Subcutaneous abdominal adipose tissue (tissue), 5 donors: ENCODE data around the gene C13orf46.
"Not testable (repeated sequence)": the region's sequence is repeated elsewhere in the genome, so short reads cannot be mapped to it uniquely, and the experiment has no call there.

Experiments
- H3K27ac ChIP-seq: one replicate; pipeline ENCODE4 v1.7.0; 2013; ENCODE audit warnings: low read depth, mild to moderate bottlenecking, inconsistent platforms, low read length, moderate library complexity
- H3K27me3 ChIP-seq, 5 donors: one replicate each; pipeline ENCODE4 v1.7.0; 2013; ENCODE audit warnings: low read length in 5 of 5, inconsistent platforms in 1 of 5; ENCODE audit not compliant: control insufficient read depth in 5 of 5, insufficient read depth in 4 of 5
- H3K36me3 ChIP-seq, 5 donors: one replicate each; pipeline ENCODE4 v1.7.0; 2013; ENCODE audit warnings: low read length in 5 of 5; ENCODE audit not compliant: control insufficient read depth in 5 of 5, insufficient read depth in 5 of 5
- H3K4me1 ChIP-seq, 5 donors: one replicate each; pipeline ENCODE4 v1.7.0; 2013; ENCODE audit warnings: low read length in 5 of 5, mild to moderate bottlenecking in 3 of 5, moderate library complexity in 1 of 5; ENCODE audit not compliant: control insufficient read depth in 5 of 5, insufficient read depth in 5 of 5
- H3K4me3 ChIP-seq, 5 donors: one replicate each; pipeline ENCODE4 v1.7.0; 2013; ENCODE audit warnings: low read length in 5 of 5, low read depth in 1 of 5
- H3K9ac ChIP-seq, 5 donors: one replicate each; pipeline ENCODE4 v1.7.0; 2013; ENCODE audit warnings: low read length in 5 of 5, mild to moderate bottlenecking in 4 of 5, moderate library complexity in 3 of 5
- H3K9me3 ChIP-seq, 5 donors: one replicate each; pipeline ENCODE4 v1.7.0; 2013; ENCODE audit warnings: low read length in 5 of 5; ENCODE audit not compliant: control insufficient read depth in 5 of 5
- donor health status: healthy.
- donor health status: healthy.
- donor health status: healthy.
- donor health status: healthy.
- donor health status: healthy.

Gene C13orf46

DNA sequence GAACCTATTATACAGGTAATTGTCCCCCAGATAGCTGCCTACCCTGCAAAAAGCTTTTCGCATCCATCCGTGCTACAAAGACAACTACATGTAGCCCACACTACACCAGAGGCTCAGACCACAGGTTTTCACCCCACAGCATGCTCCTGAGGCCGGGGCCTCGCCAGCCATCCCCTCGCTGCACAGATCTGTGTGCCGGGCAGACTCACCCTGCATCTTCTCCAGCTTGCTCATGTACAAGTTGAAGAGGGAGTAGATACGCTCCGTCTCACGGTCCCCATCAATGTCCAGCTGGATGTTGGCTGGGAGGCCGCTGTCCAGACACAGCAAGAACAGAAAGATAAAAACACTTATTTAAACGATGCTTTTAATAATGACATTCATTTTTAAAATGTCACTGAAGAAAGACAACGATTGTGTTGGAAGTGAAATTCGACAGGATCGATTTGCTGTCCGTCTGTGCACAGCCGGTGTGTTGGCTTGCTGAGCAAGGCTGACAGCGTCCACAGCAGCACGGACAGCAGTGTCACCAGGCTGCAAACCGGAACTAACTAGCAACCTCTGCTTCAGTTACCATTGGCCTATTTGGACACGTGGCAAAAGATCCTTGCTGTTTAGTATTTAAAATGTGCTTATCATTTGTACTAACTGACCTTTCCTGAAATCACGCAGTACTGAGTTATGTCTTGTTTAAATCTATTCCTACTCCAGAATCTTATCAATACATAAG lies 18.6 kb upstream of the C13orf46 start:
- Histone ChIP-seq H3K9ac (no peak overlapping the region), H3K27me3 (no peaks in the 10 kb centered on the region), H3K36me3 (peaks cover 0 to 61% (median 39%) of the 10 kb centered on the region in 5 donors), H3K4me1 (peaks cover 6 to 55% (median 39%) of the 10 kb centered on the region in 5 donors), H3K9me3 (no peaks in the 10 kb centered on the region), H3K27ac (peak overlapping the region; percentile 66), H3K4me3 (peak overlapping the region in 2 of 5 donors; percentile 0 to 19)

DNA sequence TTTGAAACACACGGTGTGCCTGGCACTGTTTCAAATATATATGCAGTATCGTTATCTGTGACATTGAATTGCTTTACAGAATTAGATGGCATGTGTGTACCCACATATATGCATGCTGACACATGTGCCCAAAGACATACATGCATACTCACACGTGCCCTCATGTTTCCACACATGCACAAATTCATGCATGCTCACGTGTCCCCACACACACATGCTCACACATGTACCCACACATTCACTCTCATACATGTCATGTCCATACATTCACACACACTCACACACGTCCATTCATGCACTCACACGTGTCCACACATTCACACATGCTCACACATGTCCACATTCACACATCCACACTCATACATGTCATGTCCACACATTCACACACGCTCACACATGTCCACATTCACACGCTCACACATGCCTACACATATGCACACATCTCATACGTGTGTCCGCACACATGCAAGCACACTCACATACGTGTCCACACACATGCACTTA lies 17.9 kb upstream of the C13orf46 start:
- H3K27me3 ChIP-seq: no peaks in the 10 kb centered on the region
- H3K27ac ChIP-seq: peak overlapping the region; percentile 66
- peak overlapping the region in 3 of 5 donors; percentile 0 to 19 (median 15) for H3K4me3 ChIP-seq
- H3K36me3 ChIP-seq: peaks cover 0 to 54% (median 38%) of the 10 kb centered on the region in 5 donors
- H3K9me3 ChIP-seq: no peaks in the 10 kb centered on the region
- peaks cover 6 to 48% (median 39%) of the 10 kb centered on the region in 5 donors for H3K4me1 ChIP-seq
- no peak overlapping the region for H3K9ac ChIP-seq

DNA sequence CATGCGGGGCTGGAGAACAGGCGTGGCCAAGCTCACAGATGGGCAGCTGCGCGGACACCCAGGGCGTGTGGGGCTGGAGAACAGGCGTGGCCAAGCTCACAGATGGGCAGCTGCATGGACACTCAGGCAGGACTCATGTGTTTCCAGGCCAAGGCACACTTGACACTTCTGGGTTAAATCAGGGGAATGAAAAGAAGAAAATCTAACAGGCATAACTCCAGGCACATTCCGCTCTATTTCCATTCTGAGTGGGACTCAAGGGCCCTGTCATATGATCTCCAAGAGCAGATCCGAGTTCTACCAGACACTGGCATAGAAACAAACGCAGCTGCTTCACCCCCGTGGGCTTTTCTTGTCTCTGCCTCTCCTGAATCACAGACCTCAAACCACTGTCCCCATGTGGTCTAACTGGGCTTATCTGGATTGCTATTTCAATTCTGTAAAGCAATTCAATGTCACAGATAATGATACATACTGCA lies 17.4 kb upstream of the C13orf46 start:
- Histone ChIP-seq H3K27me3 (no peaks in the 10 kb centered on the region), H3K36me3 (peaks cover 0 to 49% (median 33%) of the 10 kb centered on the region in 5 donors), H3K9ac (no peak overlapping the region), H3K4me3 (no peak overlapping the region), H3K9me3 (no peaks in the 10 kb centered on the region), H3K27ac (peak overlapping the region; percentile 66), H3K4me1 (peaks cover 6 to 44% (median 38%) of the 10 kb centered on the region in 5 donors)

DNA sequence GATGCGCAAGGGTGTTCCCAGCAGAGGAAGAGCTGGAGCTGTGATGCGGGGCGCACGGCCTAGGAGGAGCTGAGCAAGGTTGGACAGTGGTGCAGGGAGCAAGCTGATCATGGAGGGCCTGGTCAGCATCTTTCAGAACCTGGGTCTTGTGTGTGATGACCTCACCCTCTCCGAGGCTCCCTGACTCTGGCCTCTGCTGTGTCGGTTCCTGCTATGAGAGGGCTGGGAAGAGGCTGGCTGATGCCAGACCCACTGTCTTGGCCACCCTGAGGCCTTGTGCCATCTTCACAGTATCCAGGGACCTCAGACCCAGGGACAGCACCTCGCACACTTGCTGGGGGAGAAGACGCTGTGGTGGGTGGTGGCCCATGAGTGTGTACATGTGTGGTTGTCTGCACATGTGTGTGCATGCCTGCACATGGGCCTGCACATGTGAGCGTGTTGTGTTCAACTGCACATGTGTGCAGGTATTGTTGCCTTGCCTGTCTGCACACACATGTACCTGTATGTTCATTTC lies 16.5 kb upstream of the C13orf46 start:
- Histone ChIP-seq H3K27ac (no peak overlapping the region), H3K9ac (no peak overlapping the region), H3K4me3 (no peak overlapping the region), H3K27me3 (no peaks in the 10 kb centered on the region), H3K36me3 (peaks cover 0 to 46% (median 30%) of the 10 kb centered on the region in 5 donors), H3K9me3 (no peaks in the 10 kb centered on the region), H3K4me1 (peaks cover 6 to 41% (median 35%) of the 10 kb centered on the region in 5 donors)

DNA sequence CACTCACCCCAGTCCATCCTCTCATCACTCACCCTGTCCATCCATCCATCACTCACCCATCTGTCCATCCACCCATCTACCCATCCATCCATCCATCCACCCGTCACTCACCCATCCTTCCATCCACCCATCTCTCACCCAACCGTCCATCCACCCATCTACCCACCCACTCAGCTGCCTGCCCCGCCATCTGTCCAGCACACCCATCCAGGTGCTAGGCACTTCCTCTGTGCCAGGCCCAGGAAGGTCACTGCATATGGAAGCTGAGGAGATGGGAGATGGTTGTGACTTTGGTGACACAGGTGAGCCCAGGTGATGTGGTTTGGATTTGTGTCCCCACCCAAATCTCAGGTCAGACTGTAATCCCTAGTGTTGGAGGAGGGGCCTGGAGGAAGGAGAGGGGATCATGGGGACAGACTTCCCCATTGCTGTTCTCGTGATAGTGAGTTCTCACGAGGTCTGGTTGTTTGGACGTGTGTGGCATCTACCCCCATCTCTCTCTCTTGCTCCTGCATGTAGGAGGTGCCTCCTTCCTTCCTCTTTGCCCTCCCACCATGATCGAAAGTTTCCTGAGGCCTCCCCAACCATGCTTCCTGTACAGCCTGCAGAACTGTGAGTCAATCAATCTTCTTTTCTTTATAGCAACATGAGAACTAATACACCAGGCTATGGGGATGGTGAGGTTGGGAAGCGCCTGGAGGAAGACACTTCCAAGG lies 15.9 kb upstream of the C13orf46 start:
- Histone ChIP-seq H3K36me3 (peaks cover 0 to 39% (median 26%) of the 10 kb centered on the region in 5 donors), H3K4me1 (peaks cover 6 to 35% (median 30%) of the 10 kb centered on the region in 5 donors), H3K9ac (no peak overlapping the region), H3K4me3 (no peak overlapping the region), H3K9me3 (no peaks in the 10 kb centered on the region), H3K27me3 (no peaks in the 10 kb centered on the region), H3K27ac (no peak overlapping the region)

DNA sequence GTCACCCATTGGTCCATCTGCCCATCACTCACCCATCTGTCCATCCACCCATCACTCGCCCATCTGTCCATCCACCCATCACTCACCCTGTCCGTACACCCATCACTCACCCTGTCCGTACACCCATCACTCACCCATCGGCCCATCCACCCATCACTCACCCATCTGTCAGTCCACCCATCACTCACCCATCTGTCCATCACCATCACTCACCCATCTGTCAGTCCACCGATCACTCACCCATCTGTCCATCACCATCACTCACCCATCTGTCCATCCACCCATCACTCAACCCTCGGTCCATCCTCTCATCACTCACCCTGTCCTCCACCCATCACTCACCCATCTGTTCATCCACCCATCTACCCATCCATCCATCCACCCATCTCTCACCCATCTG lies 15.0 kb upstream of the C13orf46 start:
- peaks cover 0 to 37% (median 26%) of the 10 kb centered on the region in 5 donors for H3K36me3 ChIP-seq
- not testable (repeated sequence) for H3K9ac ChIP-seq, H3K27me3 ChIP-seq, H3K27ac ChIP-seq, H3K9me3 ChIP-seq, H3K4me3 ChIP-seq
- peaks cover 6 to 32% (median 29%) of the 10 kb centered on the region in 5 donors for H3K4me1 ChIP-seq

DNA sequence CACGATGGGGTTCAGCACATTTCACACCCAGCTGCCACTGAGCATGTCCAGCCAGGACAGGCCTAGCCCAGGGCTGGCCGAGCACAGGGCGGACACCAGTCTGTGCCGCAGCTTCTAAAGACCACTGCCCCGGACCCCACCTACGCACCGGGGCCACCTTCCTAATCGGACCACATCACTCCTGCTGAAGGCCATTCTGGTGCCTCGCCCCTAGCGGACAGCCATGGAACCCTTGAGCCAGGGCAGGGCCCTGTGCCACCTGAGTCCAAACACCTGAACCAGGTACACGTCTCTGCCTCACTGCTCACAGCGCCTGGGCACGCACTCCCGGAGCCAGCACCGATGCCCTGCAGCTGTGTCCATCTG lies 8.4 kb upstream of the C13orf46 start:
- H3K36me3 ChIP-seq: peaks cover 0 to 54% (median 51%) of the 10 kb centered on the region in 5 donors
- peaks cover 0 to 8% (median 0%) of the 10 kb centered on the region in 5 donors for H3K9me3 ChIP-seq
- no peak overlapping the region for H3K27ac ChIP-seq
- no peak overlapping the region for H3K4me3 ChIP-seq
- H3K4me1 ChIP-seq: peaks cover 0 to 19% (median 2%) of the 10 kb centered on the region in 5 donors
- H3K27me3 ChIP-seq: no peaks in the 10 kb centered on the region
- H3K9ac ChIP-seq: no peak overlapping the region

DNA sequence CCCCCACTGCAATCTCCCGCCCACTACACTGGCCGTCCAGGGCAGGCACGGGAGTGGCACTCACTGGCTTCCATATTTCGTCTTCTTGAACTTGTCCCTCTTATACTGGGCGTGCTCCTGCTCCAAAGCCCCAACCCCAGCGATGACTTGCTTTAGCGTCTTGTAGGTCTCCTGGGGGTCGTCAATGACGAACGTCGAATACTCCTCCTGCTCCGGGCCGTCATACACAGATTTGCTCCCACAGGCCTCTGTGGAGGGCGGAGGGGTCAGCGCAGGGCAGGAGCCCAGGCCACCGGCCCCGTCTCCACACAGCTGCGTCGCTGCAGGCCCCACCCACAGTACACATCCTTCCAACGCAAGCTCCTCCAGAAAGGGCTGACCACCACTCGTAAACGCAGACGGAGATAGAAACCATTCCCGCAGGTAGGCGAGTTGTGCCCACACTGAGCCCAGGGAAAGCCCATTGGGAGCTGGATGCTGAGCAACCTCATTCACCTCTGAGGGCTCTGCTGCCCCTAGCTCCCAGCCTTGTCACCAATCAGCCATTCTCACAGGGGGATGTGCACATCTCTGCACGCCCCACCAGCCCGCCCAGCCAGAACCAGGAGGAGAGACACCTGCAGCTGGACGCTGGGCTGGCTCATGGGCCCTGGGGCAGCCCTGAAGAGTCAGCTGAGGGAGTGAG lies 7.9 kb upstream of the C13orf46 start:
- H3K4me1 ChIP-seq: peaks cover 4 to 24% (median 7%) of the 10 kb centered on the region in 5 donors
- no peak overlapping the region for H3K9ac ChIP-seq
- H3K27me3 ChIP-seq: no peaks in the 10 kb centered on the region
- peaks cover 0 to 8% (median 0%) of the 10 kb centered on the region in 5 donors for H3K9me3 ChIP-seq
- no peak overlapping the region for H3K4me3 ChIP-seq
- no peak overlapping the region for H3K27ac ChIP-seq
- peaks cover 0 to 57% (median 55%) of the 10 kb centered on the region in 5 donors for H3K36me3 ChIP-seq

DNA sequence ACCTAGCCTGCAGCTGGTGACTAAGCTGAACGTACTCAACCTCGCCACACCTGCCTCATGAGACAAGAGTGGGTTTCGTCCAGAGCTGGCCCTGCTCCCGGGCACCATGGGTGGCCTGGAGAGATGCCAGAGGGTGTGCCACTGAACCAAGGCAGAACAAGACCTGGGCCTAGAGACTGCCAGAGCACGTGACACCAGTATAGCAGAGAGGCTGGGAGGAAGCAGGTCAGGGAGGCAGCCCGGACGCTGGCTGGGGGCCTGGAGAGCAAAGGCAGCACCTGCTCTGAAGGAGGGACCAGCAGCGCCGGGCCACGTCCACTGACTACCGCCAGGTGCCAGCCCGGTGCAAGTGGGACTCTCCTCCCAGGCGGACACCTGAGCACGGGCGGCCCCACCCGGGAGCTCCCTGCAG lies 7.3 kb upstream of the C13orf46 start:
- no peak overlapping the region for H3K9ac ChIP-seq
- peaks cover 0 to 57% (median 55%) of the 10 kb centered on the region in 5 donors for H3K36me3 ChIP-seq
- no peak overlapping the region for H3K27ac ChIP-seq
- peaks cover 0 to 8% (median 0%) of the 10 kb centered on the region in 5 donors for H3K9me3 ChIP-seq
- no peak overlapping the region for H3K4me3 ChIP-seq
- peaks cover 4 to 28% (median 8%) of the 10 kb centered on the region in 5 donors for H3K4me1 ChIP-seq
- H3K27me3 ChIP-seq: no peaks in the 10 kb centered on the region
